Activated CD4-positive, alpha-beta memory T cell treated with anti-CD3 and anti-CD28 coated beads for 36 hours (primary cell): ENCODE results near the gene KCNJ8. TPM values are rescaled to one million over a fixed set of nuclear protein-coding genes. Genes with fewer than 3 reads are reported as not detected.
"Not testable (repeated sequence)": the region's sequence is repeated elsewhere in the genome, so short reads cannot be mapped to it uniquely, and the experiment has no call there.

Experiments
- CTCF ChIA-PET: fragments of 350-600 bp; sonication (Branson Sonifier 250); formaldehyde crosslinking; loops from one replicate; lab custom pipeline; 2021; ENCODE audit warnings: antibody characterized with exemption, inconsistent platforms; lab: Charles Lee
- POLR2A ChIA-PET: fragments of 350-600 bp; sonication (Branson Sonifier 250); formaldehyde crosslinking; loops from one replicate; lab custom pipeline; 2021; ENCODE audit warnings: antibody characterized with exemption; lab: Charles Lee
- DNase-seq: peaks from one replicate; pipeline ENCODE4 v3.0.0-alpha.2; 2020
- H3K27ac Mint-ChIP-seq: one replicate; pipeline ENCODE4 v1.8.0; 2021; ENCODE audit warnings: mixed read lengths
- H3K27me3 Mint-ChIP-seq: one replicate; pipeline ENCODE4 v1.8.0; 2021; ENCODE audit warnings: mixed read lengths
- H3K36me3 Mint-ChIP-seq: one replicate; pipeline ENCODE4 v1.8.0; 2021; ENCODE audit warnings: mixed read lengths
- H3K4me1 Mint-ChIP-seq: one replicate; pipeline ENCODE4 v1.8.0; 2021; ENCODE audit warnings: low read depth, mixed read lengths
- H3K4me3 Mint-ChIP-seq: one replicate; pipeline ENCODE4 v1.8.0; 2021; ENCODE audit warnings: mild to moderate bottlenecking, mixed read lengths
- H3K9me3 Mint-ChIP-seq: one replicate; pipeline ENCODE4 v1.8.0; 2021; ENCODE audit warnings: mixed read lengths
- intact Hi-C: fragments of 100-400 bp; cut with micrococcal nuclease; formaldehyde crosslinking; loops from one replicate; pipeline ENCODE4 v1.15.1; 2023
- total RNA-seq, 2 experiments: library from RNA; stranded (reverse); gene quantifications; one replicate each; pipeline ENCODE4 v1.2.3, GENCODE V29; 2021

KCNJ8 gene
- not detected for total RNA-seq

DNA sequence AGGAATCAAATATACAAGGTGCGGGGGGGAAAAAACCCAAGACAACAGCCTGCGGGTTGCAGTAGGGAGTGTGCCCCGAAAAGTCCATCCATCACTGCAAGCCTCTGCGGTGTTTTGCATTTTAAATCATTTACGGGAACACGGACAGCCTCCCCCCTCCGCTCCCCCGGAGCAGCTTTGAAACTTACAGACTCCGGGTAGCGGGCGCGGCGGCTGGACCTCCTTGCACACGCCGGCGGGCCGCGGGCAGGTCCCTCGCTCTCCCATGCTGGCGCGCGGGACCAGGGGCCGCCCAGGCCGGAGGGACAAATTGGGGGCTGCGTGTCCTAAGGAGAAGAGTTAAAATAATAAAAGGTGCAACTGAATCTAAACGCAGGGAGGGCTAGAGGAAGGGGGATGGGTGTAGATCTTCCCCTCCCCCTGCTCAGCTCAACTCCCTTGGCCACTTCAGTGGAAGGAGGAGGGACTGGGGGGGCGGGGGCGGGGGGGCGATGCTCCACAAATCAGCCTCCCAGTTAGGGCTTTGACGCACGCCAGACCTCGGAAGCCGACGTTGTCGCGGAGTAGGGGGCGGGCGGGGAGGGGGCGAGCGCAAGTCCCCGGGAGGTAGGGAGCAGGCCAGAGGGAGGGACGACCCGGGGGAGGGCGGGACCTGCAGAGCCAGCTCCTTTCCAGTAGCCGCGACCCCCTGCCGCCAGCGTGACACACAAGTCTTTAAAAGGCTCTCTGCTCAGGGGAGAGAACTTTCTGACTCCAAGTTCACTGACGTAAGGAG lies at the start of gene KCNJ8:
TSS of gene KCNJ8 (minus strand) at position 349 of the 775 bp plus-strand sequence. CDS start 1,090 bp downstream, outside the sequence.
- ChIA-PET CTCF (no interaction called here), POLR2A (no interaction called here)
- Mint-ChIP-seq H3K9me3 (no peaks in the 10 kb centered on the region), H3K27ac (no peak within 1 kb of the TSS), H3K4me1 (peaks cover 10% of the 10 kb centered on the region), H3K4me3 (peak within 1 kb of the TSS; percentile 18), H3K36me3 (no peaks in the 10 kb centered on the region), H3K27me3 (peaks cover 40% of the 10 kb centered on the region)
- intact Hi-C loops: loop anchor here (5.0 kb wide), 1 partner anchor 77 kb away; no protein-coding TSS in a partner anchor
- peak; percentile 11 for DNase-seq

DNA sequence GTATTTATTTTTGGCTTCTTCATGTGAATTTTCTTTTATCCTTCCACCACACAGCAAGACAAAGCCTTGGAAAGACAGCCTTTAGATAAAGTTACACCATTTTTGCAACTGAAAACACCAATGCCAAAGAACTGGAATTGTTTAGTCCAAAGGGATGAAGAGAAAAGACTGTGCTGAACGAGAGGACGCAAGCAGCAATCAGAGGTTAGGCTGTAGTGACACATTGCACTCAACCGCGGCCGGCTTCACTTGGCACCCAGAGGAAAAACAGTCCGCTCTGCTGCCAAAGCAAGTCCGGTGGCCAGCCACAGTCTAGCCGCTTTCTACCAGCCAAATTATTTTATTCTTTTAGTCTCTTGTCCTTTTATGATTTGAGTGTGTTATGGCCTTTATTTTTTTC lies 49.1 kb upstream of the KCNJ8 start:
- Mint-ChIP-seq H3K9me3 (no peaks in the 10 kb centered on the region), H3K27me3 (peaks cover 1% of the 10 kb centered on the region), H3K36me3 (no peaks in the 10 kb centered on the region), H3K4me3 (no peak overlapping the region), H3K4me1 (no peaks in the 10 kb centered on the region), H3K27ac (no peak overlapping the region)
- intact Hi-C loops: no loop called here
- ChIA-PET POLR2A (no interaction called here), CTCF (no interaction called here)
- no peak for DNase-seq

DNA sequence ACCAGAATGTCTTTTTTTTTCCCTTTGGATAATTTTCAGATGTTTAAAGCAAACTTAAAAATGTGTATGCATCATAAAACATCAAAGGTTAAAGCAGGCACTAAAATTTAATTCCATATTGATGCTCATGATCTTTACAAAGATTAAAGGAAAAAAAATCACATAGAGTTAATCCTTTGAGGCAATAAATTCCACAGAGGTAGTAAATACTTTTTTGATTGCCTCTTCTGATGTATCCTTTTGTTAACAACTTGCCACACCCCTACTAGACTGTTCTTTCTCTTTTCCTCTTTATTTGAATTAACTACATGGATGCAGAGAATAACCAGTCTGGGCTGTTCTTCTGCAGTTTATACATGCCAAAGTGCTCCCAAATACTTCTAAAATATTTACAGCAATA lies 45.2 kb upstream of the KCNJ8 start:
- no peak overlapping the region for H3K4me3 Mint-ChIP-seq
- no peaks in the 10 kb centered on the region for H3K36me3 Mint-ChIP-seq
- no peaks in the 10 kb centered on the region for H3K9me3 Mint-ChIP-seq
- intact Hi-C loops: no loop called here
- no peak for DNase-seq
- CTCF ChIA-PET: no interaction called here
- H3K27ac Mint-ChIP-seq: no peak overlapping the region
- H3K4me1 Mint-ChIP-seq: no peaks in the 10 kb centered on the region
- POLR2A ChIA-PET: no interaction called here
- H3K27me3 Mint-ChIP-seq: peaks cover 1% of the 10 kb centered on the region

DNA sequence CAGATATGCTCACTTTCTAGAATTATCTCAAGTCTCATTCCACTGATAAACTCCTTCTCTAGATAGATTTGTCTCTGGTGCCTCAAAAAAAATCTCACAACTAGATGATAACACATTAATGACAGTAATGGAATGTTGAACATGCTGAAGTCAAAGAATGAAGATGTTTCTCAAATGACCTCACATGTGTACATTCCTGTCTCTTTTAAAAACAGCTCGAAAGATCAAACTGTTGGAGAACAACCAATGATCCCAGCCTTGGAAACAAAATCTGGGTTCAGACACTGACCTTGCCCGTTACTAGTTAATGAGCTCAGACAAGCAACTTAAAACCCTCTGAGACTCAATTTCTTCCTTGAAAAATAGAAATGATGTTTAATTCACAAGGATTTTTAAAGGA lies 44.7 kb upstream of the KCNJ8 start:
- H3K27me3 Mint-ChIP-seq: peaks cover 1% of the 10 kb centered on the region
- H3K9me3 Mint-ChIP-seq: no peaks in the 10 kb centered on the region
- ChIA-PET POLR2A (no interaction called here), CTCF (no interaction called here)
- no peak overlapping the region for H3K27ac Mint-ChIP-seq
- no peak overlapping the region for H3K4me3 Mint-ChIP-seq
- intact Hi-C loops: no loop called here
- no peak for DNase-seq
- H3K4me1 Mint-ChIP-seq: no peaks in the 10 kb centered on the region
- no peaks in the 10 kb centered on the region for H3K36me3 Mint-ChIP-seq

DNA sequence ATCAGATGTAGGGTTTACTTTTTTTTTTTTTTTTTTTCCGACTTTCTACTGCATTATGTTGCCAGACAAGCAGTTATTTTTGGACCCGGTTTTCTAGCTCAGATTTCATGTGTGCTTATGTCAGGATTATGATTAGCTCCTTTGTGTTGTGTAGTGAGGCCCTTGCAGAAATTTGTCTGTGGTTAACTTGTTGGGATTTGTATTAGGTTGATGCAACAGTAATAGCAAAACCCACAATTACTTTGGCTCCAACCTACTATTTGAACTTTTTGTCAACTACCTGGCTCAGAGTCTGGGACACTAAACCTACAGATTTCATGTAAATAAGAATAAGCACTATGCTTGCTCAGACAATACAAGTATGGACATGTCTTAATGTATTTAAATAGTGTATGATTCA lies 44.1 kb upstream of the KCNJ8 start:
- H3K4me3 Mint-ChIP-seq: no peak overlapping the region
- no peaks in the 10 kb centered on the region for H3K36me3 Mint-ChIP-seq
- no peak overlapping the region for H3K27ac Mint-ChIP-seq
- intact Hi-C loops: no loop called here
- H3K4me1 Mint-ChIP-seq: no peaks in the 10 kb centered on the region
- no peaks in the 10 kb centered on the region for H3K9me3 Mint-ChIP-seq
- CTCF ChIA-PET: no interaction called here
- POLR2A ChIA-PET: no interaction called here
- H3K27me3 Mint-ChIP-seq: peaks cover 1% of the 10 kb centered on the region
- no peak for DNase-seq

DNA sequence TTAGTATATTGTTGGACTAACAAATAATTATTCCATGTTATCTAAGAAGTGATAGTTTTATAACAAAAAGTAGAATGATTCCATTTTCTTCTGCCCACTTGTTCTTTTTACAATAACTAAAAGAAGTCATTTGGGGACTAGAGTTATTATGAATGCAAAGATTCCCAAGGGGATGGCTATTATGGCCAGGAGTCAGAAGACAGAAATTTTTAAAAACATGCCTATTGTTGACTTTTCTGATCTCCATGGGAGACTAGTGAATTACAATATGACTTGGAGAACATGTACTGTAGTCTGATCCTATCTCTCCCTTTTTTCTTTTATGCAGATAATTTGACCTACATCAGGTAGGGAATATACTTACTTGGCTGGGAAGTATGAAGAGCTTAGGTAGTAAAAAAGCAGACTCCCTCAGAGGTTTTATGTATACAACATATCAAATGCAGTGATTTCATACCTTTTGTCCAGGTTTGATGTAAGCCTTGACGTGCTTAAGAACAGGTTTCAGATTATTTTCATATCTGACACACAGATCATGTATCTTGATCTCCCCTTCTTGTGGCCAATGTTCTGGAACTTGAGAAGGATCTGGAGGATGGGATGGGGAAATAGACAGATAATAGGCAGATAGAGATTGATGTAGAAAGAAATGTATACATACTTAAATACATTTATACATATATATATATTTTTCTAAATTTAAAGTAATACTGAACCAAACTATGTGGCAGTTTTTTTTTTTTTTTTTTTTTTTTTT lies 41.0 kb upstream of the KCNJ8 start:
- DNase-seq: no peak
- Mint-ChIP-seq H3K27me3 (no peaks in the 10 kb centered on the region), H3K4me1 (no peaks in the 10 kb centered on the region), H3K36me3 (no peaks in the 10 kb centered on the region), H3K27ac (no peak overlapping the region), H3K4me3 (no peak overlapping the region), H3K9me3 (peaks cover 5% of the 10 kb centered on the region)
- intact Hi-C loops: no loop called here
- ChIA-PET POLR2A (no interaction called here), CTCF (no interaction called here)

DNA sequence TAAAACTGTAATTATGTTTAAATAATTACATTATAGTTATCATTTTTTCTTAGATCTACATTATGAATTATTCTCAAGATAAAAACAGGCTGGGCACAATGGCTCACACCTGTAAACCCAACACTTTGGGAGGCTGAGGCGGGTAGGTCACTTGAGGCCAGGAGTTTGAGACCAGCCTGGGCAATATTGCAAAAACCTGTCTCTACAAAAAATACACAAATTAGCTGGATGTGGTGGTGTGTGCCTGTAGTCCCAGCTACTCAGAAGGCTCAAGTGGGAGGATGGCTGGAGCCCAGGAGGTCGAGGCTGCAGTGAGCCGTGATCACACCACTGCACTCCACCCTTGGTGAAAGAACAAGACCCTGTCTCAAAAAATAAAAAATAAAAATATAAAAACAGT lies 40.3 kb upstream of the KCNJ8 start:
- intact Hi-C loops: no loop called here
- no peak for DNase-seq
- Mint-ChIP-seq H3K4me3 (no peak overlapping the region), H3K4me1 (no peaks in the 10 kb centered on the region), H3K9me3 (peaks cover 8% of the 10 kb centered on the region), H3K27ac (no peak overlapping the region), H3K27me3 (no peaks in the 10 kb centered on the region), H3K36me3 (no peaks in the 10 kb centered on the region)
- ChIA-PET CTCF (no interaction called here), POLR2A (no interaction called here)

DNA sequence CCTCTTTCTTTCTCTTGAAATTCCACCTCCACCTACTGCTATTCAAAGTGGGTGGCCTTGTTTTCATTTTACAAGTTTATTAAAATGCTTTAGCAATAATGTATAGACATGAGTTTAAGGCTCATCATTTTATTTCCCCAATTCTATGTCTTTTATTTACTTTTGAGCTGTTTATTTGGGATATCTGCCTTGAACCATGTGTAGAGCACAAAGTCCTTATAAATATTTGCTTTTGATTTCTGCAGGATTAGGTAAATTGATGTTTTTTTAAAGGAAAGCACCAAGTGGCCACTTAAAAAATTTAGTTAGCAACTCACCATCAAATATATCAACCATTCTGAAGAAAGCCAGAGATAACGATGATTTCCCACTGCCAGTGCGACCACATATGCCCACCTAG lies 39.8 kb upstream of the KCNJ8 start:
- intact Hi-C loops: no loop called here
- H3K4me1 Mint-ChIP-seq: no peaks in the 10 kb centered on the region
- ChIA-PET POLR2A (no interaction called here), CTCF (no interaction called here)
- no peak overlapping the region for H3K4me3 Mint-ChIP-seq
- H3K36me3 Mint-ChIP-seq: no peaks in the 10 kb centered on the region
- H3K27me3 Mint-ChIP-seq: no peaks in the 10 kb centered on the region
- no peak overlapping the region for H3K27ac Mint-ChIP-seq
- peaks cover 8% of the 10 kb centered on the region for H3K9me3 Mint-ChIP-seq
- no peak for DNase-seq

DNA sequence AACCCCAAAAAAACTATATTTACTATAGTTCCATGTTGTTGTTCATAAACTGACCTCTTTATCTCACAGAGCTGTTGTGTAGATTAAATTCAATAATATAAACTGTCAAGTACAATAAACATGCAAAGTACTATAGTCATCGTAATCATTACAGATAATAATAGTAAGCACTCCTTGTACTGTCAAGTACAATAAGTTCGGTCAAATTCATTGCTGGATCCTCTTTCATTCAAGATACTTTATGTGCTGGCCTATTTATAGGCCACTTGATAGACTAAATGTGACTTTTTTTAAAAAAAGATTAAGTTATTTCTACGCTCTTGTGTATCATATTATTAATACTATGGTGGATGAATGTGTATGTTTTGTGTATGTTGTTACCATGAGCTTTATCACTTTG lies 39.2 kb upstream of the KCNJ8 start:
- Mint-ChIP-seq H3K4me1 (no peaks in the 10 kb centered on the region), H3K4me3 (no peak overlapping the region), H3K36me3 (no peaks in the 10 kb centered on the region), H3K9me3 (peaks cover 8% of the 10 kb centered on the region), H3K27me3 (no peaks in the 10 kb centered on the region), H3K27ac (no peak overlapping the region)
- POLR2A ChIA-PET: no interaction called here
- no peak for DNase-seq
- CTCF ChIA-PET: no interaction called here
- intact Hi-C loops: no loop called here

DNA sequence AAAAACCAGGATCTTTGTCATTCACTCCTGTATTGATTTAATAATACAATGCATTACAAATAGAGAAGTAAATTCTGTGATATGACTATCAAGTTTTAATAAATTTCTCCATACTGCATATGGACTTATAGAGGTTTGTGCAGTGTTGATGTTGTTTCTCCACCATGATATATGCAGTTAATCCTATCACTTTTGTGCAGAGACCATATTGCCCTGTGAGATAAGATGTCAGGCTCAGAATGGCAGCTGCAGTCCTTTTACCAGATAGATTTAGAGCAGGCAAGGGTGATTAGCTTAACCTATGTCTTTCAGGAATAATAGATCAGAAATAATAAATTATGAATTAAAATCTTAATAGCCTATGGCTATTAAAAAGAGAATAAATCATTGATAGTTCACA lies 38.6 kb upstream of the KCNJ8 start:
- ChIA-PET CTCF (no interaction called here), POLR2A (no interaction called here)

DNA sequence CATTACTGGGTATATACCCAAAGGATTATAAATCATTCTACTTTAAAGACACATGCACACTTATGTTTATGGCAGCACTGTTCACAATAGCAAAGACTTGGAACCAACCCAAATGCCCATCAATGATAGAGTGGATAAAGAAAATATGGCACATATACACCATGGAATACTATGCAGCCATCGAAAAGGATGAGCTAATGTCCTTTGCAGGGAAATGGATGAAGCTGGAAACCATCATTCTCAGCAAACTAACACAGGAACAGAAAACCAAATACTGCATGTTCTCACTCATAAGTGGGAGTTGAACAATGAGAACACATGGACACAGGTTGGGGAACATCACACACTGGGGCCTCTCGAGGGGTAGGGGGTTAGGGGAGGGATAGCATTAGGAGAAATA lies 37.8 kb upstream of the KCNJ8 start:
- H3K36me3 Mint-ChIP-seq, H3K4me3 Mint-ChIP-seq, POLR2A ChIA-PET, H3K27ac Mint-ChIP-seq, CTCF ChIA-PET, DNase-seq, H3K4me1 Mint-ChIP-seq, H3K9me3 Mint-ChIP-seq, intact Hi-C loops, H3K27me3 Mint-ChIP-seq: not testable (repeated sequence)

More for the DNA sequence above, 38.6 kb upstream of the KCNJ8 start:
- Mint-ChIP-seq H3K27ac (no peak overlapping the region), H3K27me3 (no peaks in the 10 kb centered on the region), H3K9me3 (peaks cover 8% of the 10 kb centered on the region), H3K36me3 (no peaks in the 10 kb centered on the region), H3K4me3 (no peak overlapping the region), H3K4me1 (no peaks in the 10 kb centered on the region)
- DNase-seq: no peak
- intact Hi-C loops: no loop called here

DNA sequence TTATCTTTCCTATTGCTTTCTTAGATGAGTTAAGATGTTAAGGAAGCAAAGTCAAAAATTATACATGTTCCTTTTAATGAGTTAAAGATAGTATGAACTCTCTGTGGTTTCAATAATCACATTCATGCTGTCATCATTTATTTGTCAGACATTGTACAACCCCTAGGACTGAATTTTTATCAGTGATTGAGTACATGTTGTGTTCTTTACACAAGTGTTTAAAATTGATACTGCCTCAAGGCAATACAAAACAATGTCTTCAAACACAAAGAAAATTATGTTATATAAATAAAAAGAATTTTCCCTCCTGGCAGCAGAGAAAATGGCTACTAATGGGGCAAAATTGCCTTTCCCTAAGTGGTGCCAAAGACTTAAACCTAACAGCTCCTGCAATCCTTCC lies 34.6 kb upstream of the KCNJ8 start:
- intact Hi-C loops: no loop called here
- ChIA-PET POLR2A (no interaction called here), CTCF (no interaction called here)
- DNase-seq: no peak
- no peaks in the 10 kb centered on the region for H3K36me3 Mint-ChIP-seq
- no peaks in the 10 kb centered on the region for H3K4me1 Mint-ChIP-seq
- peaks cover 8% of the 10 kb centered on the region for H3K9me3 Mint-ChIP-seq
- no peaks in the 10 kb centered on the region for H3K27me3 Mint-ChIP-seq
- no peak overlapping the region for H3K4me3 Mint-ChIP-seq
- no peak overlapping the region for H3K27ac Mint-ChIP-seq

DNA sequence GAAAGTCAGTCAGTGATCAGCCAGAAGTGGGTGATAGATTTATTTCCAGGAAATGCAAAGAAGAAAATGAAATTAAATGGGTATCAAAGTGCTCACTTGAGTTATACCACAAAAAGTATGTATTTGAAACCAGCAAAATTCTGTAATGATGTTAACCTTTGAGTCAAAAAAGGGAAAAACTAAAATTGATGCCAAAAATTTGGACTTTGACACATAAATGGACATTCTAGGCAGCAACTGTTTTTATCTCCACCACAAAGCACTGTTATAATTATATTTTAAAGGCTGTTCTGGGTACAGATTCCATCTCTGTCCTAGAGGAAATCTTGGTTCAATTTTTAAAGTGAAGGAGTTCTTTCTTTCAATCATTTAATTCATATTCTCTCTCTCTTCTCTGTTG lies 31.7 kb upstream of the KCNJ8 start:
- CTCF ChIA-PET: no interaction called here
- Mint-ChIP-seq H3K4me3 (no peak overlapping the region), H3K27me3 (no peaks in the 10 kb centered on the region), H3K9me3 (peaks cover 8% of the 10 kb centered on the region), H3K36me3 (no peaks in the 10 kb centered on the region), H3K27ac (no peak overlapping the region), H3K4me1 (no peaks in the 10 kb centered on the region)
- DNase-seq: no peak
- POLR2A ChIA-PET: no interaction called here
- intact Hi-C loops: no loop called here
